NCI-H345 treated with DMSO at 0.1 percent for 48 hours (cell line): ENCODE measurements around the gene KCNK15.

Source experiments
- DNase-seq: peaks from one replicate; lab custom pipeline; 2025; ENCODE audit not compliant: unreplicated experiment; lab: John Stamatoyannopoulos, UW

KCNK15 gene

GRCh38 chr20:44788706-44789456, 43.2 kb downstream of the KCNK15 start:
- DNase-seq: no peak

GRCh38 chr20:44790638-44791393, 45.2 kb downstream of the KCNK15 start:
- no peak for DNase-seq

DNA sequence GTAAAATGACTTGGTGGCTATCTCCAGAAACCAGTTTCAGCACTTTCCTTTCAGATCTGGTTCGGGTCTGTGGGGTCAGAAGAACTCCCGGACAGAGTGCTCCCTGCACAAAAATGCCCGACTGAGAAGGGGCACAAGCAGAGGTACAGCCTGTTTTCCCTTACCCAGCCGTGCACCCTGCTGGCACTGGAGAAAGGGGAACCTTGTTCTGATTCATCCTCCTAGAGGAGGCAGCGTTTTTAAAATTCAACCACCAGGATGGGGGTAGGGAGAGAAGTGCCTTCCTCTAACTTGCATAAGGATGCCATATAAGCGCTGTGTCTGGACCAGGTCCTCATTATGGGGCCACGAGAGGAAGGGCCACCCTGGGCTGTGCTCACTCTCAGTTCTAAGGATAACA, 47.1 kb downstream of the KCNK15 start:
- DNase-seq: no peak

DNA sequence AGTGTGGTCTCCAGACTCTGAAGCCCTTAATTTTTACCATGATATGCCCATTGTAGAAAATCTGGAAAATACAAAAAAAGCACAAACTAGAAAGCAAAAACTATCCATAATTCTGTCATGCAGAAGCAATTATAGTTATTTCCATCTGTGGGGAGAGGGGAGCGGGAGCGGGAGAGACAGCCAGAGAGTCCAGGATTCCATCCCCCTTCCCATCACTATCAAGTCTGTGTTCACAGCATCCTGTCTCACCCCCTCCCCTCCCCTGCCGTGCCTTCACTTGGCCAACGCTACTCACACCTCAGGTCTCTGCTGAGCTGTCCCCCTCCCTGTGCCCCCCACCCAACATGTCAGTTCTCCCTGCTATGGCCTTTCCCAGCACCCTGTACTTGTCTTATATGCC, 50.2 kb downstream of the KCNK15 start:
- DNase-seq: no peak

DNA sequence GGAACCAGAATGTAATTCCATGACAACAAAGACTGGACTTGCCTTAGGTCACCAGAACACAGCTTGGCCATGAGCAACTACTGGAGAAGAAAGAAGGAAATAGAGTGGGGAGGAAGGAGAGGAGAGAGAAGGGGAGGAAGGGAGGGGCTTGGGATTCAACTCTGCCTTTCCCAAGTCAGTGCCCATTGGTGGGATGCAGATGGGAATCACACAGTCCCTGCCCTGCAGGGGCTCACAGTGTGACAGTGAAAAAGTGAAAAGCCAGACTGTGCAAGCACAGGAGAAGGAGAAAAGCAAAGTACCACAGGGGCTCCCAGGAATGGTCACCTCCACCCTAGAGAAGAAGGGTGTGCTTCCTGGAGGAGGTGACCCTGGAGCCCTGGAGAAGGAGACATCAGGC, 50.6 kb downstream of the KCNK15 start:
- DNase-seq: no peak

DNA sequence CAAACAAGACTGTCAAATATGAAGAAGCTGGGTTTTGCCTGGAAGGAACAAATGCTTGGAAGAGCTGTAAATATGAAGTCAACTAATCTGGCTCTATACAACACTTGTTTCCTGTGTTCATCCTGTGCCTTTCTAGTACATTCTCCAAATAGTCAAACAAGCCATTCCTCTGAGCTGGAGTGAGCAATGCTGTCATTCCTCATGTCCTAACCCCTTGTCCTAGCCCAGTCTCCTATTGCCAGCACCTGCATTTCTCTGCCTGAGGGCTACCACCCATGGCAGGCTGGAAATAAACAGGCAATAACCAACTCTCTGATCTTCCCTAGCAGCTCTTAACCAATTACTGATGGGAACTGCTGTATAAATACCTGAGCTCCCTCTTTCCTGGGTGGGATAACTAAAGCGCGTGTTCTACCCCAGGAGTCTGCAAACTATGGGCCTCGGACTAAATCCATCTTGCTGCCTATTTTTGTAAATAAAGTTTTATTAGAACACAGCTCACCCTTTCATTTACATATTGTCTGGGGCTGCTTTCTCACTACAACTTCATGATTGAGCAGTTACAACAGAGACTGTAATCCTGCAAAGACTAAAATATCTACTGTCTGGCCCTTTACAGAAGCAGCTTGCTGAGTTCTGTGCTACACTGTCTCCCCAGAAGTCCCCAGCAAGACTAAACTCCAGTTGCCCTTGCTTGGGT, 51.2 kb downstream of the KCNK15 start:
- DNase-seq: no peak

DNA sequence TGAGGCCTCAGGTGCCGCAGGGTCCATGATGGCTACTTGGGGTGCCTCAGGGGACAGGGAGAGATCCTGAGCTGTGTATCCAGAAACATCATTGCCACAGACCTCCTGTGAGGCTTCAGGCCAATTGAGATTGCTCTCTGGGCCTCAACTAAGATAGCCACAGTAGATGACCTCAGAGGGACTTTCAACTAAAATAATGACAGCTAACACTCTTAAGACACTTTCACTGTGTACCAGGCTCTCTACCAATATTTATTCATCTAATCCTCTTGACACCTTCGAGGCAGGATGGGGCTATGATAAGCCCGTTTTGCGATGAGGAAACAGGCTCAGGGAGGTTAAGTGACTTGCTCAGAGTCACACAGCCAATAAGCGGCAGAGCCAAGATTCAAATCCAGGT, 54.0 kb downstream of the KCNK15 start:
- no peak for DNase-seq

GRCh38 chr20:44800391-44801046, 54.9 kb downstream of the KCNK15 start:
- no peak for DNase-seq
